ENCODE data around the gene MT1H. TPM values are rescaled to one million over a fixed set of nuclear protein-coding genes. Genes with fewer than 3 reads are reported as not detected.
A peak's percentile ranks its signal among the peaks of the same experiment; 100 is the strongest.

MT1H gene
- total and polyA plus RNA-seq, 2 of the 13 experiments (the other 11 are each of a cell fraction or from before 2014, with no cell fraction given), result 0.60 TPM; not detected in 1

- no peak for TF ChIP-seq ZNF318 (CRISPR knock-in tag; IDR thresholded peaks at IDR 0.05)
- no peak for TF ChIP-seq ZNF274 (CRISPR knock-in tag; IDR thresholded peaks at IDR 0.05)
- no peak for TF ChIP-seq MYPOP (CRISPR knock-in tag; IDR thresholded peaks at IDR 0.05)
- TF ChIP-seq ZNF329 (CRISPR knock-in tag; IDR thresholded peaks at IDR 0.05; ENCODE audit: low read depth), result no peak
- peak; percentile 90 for TF ChIP-seq ZNF7 (CRISPR knock-in tag; IDR thresholded peaks at IDR 0.05)
- TF ChIP-seq IKZF5 (CRISPR knock-in tag; IDR thresholded peaks at IDR 0.05), result no peak
- no peak for TF ChIP-seq MZF1 (CRISPR knock-in tag; IDR thresholded peaks at IDR 0.05; ENCODE audit: borderline replicate concordance)
- no peak for TF ChIP-seq ZNF136 (CRISPR knock-in tag; IDR thresholded peaks at IDR 0.05; ENCODE audit: low read depth)
- no peak for TF ChIP-seq ATM (IDR thresholded peaks at IDR 0.05; ENCODE audit: borderline replicate concordance)
- peak; percentile 79 for TF ChIP-seq SMC3 (IDR thresholded peaks at IDR 0.05; ENCODE audit: low read length)
- no peak for TF ChIP-seq MIER3 (CRISPR knock-in tag; IDR thresholded peaks at IDR 0.05; ENCODE audit: borderline replicate concordance)
- TF ChIP-seq TEF (CRISPR knock-in tag; IDR thresholded peaks at IDR 0.05), result no peak
- TF ChIP-seq ZNF121 (CRISPR knock-in tag; IDR thresholded peaks at IDR 0.05), result no peak
- no peak for TF ChIP-seq ZNF230 (CRISPR knock-in tag; IDR thresholded peaks at IDR 0.05)
- TF ChIP-seq MAFG (CRISPR knock-in tag; IDR thresholded peaks at IDR 0.05), result no peak
- TF ChIP-seq SAP130 (CRISPR knock-in tag; IDR thresholded peaks at IDR 0.05; ENCODE audit: low read depth), result 0 out of 2 replicates have a peak, but pooled peaks have one; percentile 12
- no peak for TF ChIP-seq ZNF773 (CRISPR knock-in tag; IDR thresholded peaks at IDR 0.05; ENCODE audit: borderline replicate concordance)
- no peak for TF ChIP-seq ZNF784 (CRISPR knock-in tag; IDR thresholded peaks at IDR 0.05; ENCODE audit: borderline replicate concordance)
Measured at GRCh38 chr16:56673921-56674320, 4.3 kb downstream of the MT1H start (continued).

Measured in HepG2 (cell line).